GM21786 (cell line): Measurements from ENCODE around the gene LAMB2.

Experiments used
- ATAC-seq: cut with Tn5 transposase; IDR thresholded peaks from one replicate; pipeline ENCODE4 v1.9.1; 2021; ENCODE audit not compliant: unreplicated experiment

LAMB2 gene

GRCh38 chr3:49076646-49077045 is 56.2 kb downstream of the LAMB2 start:
- no peak for ATAC-seq

- no peak for ATAC-seq
These were observed 56.7 kb downstream of the LAMB2 start for GRCh38 chr3:49076116-49076515.
